Activated T-cell treated with anti-CD3 and anti-CD28 coated beads, Interleukin-2, amount 50 U/mL, for 1 hour (primary cell): ENCODE results near the gene PLPP1.

ENCODE experiments used
- DNase-seq: peaks from one replicate; pipeline ENCODE4 v3.0.0-alpha.2; 2020

Gene PLPP1

DNA sequence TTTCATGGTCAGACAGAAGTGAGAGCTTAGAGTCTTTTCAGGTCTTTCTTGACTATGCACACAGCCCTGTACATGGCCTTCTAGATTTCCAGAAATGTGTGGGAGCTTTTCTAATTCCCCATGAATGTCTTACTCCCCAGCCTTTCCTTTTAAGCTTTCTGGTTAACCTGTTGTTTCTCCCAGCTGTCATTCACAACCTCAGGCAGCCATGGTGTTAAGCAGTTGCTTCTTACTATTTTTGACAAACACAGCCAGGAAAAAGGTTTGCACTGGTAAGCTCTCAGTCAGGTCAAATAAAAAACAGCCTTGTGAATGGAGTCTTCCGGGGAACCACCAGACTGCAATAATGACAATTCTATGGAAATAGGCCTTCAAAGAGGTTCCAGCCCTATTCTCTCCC, 142.1 kb downstream of the PLPP1 start:
- no peak for DNase-seq

DNA sequence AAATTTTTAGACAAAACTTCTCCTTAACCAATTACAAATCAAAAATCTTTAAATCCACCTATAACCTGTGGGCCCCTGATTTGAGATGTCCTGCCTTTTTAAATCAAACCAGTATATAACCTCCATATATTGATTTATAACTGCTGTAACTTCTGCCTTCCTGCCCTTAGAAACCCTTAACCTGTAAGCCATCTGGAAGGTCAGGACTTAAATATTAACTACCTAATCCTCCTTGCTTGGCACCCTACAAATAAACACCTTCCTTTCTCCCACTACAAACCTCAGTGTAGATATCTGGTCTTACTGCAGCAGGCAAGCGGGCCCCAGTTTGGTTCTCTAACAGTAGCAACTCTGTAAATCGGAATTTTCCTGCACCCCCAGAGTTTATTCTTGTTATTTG, 143.1 kb downstream of the PLPP1 start:
- no peak for DNase-seq

DNA sequence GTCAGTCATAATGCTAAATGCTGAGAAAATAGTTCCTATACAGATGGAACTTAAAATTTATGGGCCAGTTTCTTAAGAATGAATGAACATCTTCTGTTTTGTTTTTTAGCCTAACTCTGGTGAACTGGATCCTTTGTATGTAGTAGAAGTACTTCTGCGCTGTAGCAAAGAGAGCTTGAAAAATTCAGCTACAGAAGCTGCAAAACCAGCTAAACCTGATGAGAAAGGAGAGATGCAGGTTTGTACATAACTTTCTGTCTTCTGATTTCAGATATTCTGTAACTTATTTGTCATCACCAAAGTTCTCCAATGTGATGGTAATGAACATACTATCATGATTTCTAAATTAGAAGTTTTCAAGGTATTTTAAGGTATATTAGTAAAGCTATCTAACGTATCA, 146.9 kb downstream of the PLPP1 start:
- no peak for DNase-seq

DNA sequence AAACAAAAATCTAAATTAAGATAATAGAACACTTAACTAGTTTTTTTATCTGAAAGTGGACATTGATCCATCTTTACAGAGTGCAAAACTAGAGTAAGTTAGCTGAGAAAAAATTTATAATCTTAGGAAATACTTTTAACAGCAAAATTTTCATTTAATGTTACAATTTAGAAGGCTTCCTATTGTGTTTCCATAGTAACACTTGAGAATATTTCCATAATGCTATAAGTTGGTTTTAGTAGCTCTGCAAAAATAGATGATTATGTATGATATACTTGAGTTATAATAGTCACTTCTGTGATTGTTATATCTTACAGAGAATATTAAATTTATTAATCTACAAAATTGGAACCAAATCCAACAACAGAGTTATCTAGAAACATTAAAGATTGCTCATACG, 148.4 kb downstream of the PLPP1 start:
- DNase-seq, result no peak

DNA sequence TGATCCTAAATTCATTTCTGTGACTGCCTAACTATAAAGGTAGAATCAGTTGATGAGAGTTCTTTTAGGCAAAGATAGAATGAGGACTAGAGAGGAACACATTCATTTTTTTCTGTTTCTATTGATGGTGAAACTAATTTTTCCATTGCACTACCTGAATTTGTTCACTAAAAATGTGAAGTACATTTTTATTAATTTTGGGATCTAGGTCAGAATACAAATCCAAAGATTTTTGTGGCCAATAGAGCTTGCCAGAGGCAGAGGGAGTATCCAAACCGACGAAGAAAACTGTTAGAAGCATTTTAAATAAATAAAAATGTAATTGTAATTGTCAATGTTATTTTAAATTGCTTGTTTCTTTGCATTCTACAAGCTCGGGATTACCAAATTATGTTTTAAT, 148.9 kb downstream of the PLPP1 start:
- no peak for DNase-seq

DNA sequence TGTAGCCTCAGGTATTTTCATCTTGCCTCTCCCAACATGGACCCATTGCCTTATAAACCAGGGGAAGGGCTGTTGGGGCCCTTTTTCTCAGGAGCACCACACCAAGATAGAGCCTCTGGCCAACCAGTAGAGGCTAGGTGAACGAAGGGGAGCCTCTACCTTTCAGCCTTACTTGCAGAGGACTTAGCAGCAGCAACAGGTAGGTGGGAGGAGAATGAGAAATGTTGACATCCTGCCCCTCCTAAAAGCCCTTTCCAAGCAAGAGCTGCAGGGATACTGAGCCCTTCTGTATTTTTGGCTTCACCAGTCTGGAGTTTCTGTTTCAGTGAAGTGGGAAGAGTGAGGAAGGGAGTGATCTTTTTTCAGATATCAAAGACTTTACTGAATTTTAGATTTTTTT, 149.5 kb downstream of the PLPP1 start:
- no peak for DNase-seq

DNA sequence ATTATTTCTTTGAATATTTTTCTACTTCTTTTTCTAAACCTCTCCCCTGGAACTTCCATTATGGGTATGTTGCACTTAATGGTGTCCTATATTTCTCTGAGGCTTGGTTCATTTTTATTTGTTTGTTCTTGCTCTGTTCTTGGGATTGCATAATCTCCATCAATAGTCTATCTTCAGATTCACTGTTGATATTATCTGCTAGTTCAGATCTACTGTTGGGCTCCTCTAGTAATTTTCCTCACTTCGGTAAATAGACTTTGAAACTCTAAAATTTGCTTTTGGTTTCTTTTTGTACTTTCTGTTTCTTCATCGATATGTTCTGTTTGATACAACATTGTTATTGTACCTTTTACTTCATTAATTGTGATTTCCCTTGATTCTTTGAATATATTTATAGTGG, 150.7 kb downstream of the PLPP1 start:
- DNase-seq, result no peak

DNA sequence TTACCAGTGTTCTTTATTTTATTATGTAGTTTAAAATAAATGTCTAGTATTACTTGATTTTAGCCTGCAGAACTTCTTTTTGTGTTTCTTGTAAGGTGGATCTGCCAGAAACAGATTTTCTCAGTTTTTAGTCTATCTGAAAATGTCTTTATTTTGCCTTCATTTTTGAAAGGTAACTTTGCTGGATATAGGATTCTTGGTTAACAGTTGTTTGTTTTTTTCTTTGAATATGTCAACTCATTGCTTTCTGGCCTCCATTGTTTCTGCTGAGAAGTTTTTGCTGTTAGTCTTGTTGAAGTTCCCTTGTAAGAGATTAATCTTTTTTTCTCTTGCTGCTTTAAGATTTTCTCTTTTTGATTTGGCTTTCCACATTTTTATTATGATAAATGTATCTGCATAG, 151.5 kb downstream of the PLPP1 start:
- DNase-seq, result no peak

DNA sequence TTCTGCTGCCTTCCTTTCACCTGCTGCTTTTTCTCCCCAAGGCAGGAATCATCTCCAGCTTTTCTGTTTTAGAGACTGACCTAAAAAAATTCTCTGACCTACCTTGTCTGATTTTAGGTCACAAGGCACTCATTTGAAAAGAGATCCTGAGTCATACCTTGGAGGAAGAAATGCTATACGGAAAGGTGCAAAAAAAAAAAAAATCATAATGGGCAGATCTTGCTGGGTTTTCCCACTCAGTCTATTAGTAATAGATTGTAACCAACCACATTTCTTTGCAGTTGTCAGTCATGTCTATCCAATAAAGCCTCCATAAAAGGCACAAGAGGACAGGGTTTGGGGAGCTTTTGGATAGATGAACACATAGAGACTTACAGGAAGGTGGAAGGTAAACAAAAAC, 157.0 kb downstream of the PLPP1 start:
- no peak for DNase-seq
